Measurements from ENCODE around the gene CDH26. TPM values are rescaled to one million over a fixed set of nuclear protein-coding genes. Genes with fewer than 3 reads are reported as not detected.

The CDH26 gene
- total RNA-seq, 2 experiments from 2014 or later = 0.52 to 0.66 TPM

DNA sequence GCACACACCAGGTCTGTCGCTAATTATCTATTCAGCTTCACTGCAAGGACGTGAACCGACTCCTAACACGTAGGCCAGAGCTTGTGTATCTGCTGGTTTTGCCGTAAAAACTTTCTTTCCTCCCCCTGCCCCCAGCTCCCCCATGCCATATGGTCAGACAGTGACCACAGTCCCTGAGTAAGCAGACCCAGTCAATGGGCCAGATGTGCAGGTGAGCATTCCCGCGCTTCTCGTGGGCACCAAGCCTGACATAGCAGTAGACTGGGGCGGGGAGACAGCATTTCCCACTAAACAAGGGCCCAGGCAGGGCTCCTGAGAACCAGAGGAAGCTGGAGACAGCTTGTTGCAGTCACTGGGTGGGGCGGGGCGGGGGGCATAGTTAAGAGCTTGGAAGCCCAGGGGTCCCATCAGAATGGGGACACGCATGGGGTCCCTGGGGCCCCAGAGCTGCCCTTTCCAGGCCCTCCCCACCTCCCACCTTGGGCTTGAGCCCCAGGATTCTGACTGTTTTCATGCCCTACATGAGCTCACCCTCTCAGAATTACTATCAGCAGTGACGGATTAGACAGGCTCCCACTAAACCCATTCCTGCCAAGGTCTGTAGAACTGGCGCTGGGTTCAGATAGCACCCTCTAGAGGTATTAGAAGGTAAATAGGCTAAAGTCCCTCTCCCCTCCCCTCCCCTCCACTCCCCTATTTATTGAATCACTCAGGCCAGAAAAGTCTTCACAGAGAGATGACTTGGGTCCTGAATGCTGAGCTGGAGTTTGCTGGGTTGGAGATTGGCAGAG lies 51.8 kb downstream of the CDH26 start:
- no peak overlapping the region for H3K27ac Mint-ChIP-seq

DNA sequence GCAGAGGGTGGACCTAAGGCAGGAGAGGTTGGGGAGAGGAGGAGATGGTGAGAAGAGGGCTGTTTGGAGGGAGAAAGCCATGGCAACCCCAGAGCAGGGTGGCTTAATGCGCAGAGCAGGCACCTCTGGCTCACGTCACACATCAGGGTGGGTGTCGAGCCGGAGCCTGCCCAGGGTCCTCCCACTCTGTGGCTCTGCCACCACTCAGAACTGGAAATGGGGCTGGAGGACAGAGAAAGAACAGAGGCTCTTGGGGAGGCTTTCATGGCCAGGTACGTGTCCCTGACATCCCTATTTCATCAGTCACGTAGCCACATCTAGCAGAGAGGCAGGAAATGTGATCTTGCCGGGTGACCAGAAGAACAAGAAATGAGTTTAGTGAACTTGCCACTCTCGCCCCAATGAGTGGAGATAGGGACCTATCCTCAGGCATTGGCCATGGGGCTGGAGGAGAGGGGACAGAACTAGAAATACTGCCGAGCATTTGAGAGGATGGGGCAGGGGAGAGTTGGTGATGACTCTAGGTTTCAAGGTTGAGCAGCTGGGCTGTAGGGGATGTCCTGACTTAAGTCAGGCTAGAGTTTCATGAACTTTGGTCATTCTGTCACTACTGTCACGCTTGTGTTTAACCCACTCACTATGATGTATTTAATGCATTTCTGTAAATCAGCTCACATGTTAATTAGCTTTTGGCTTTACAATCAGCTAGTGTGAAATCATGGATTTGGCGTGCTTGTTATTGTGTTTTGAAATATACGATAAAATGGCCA lies 52.7 kb downstream of the CDH26 start:
- Mint-ChIP-seq H3K27me3 (peaks cover 4% of the 10 kb centered on the region), H3K36me3 (no peaks in the 10 kb centered on the region), H3K4me1 (peaks cover 19% of the 10 kb centered on the region), H3K27ac (no peak overlapping the region), H3K9me3 (peaks cover 5% of the 10 kb centered on the region), H3K4me3 (no peak overlapping the region)
- no peak for DNase-seq

More for the DNA sequence above, 51.8 kb downstream of the CDH26 start:
- Mint-ChIP-seq H3K27me3 (peaks cover 4% of the 10 kb centered on the region), H3K9me3 (no peaks in the 10 kb centered on the region), H3K4me1 (peaks cover 19% of the 10 kb centered on the region), H3K4me3 (no peak overlapping the region), H3K36me3 (no peaks in the 10 kb centered on the region)
- no peak for DNase-seq

- H3K36me3 Mint-ChIP-seq = no peaks in the 10 kb centered on the region
- peak; percentile 14 for DNase-seq
- no peak overlapping the region for H3K27ac Mint-ChIP-seq
- H3K4me3 Mint-ChIP-seq = no peak overlapping the region
- H3K4me1 Mint-ChIP-seq = peaks cover 19% of the 10 kb centered on the region
- peaks cover 7% of the 10 kb centered on the region for H3K9me3 Mint-ChIP-seq
- peaks cover 4% of the 10 kb centered on the region for H3K27me3 Mint-ChIP-seq
These were observed 53.6 kb downstream of the CDH26 start for GRCh38 chr20:60011512-60012507.

DNA sequence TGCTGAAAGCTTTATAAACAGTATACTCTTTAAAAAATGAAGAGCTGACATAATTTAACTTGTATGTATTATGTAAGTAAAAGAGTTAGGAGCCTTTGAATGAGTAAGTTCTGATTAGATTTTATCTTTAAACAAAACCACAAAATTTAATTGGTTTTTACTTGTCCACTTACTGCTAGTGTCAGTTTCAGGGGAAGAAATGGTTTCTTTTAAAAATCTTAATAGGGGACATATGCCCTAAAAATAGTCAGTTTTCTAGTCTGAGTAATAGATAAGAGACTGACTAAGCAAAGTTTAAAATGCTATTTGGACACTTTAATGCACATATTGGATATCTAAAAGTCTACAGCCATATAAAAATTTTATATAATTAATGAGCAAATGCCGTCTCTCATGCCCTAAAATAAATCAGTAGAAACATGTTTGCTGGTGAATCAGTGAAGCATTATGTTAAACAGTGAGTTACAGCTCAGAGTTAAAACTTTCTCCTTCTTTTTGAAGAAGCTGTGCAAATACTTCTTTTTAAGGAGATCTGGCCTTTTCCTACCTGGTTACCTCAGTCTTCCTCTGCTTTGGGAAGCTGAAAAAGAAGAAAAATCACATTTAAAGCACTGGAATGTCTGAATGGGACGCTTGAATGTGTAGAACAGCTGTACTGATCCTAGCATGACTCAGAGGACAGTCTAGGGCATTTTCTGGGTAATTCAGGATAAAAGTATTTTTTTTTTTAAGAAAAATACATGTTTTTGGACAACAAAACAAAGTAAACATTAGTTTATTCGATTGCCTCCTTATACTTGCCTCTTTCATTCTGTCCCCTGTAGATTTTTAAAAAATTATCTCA lies 55.3 kb downstream of the CDH26 start:
- no peak overlapping the region for H3K4me3 Mint-ChIP-seq
- H3K36me3 Mint-ChIP-seq = peaks cover 6% of the 10 kb centered on the region
- no peak overlapping the region for H3K27ac Mint-ChIP-seq
- peaks cover 14% of the 10 kb centered on the region for H3K9me3 Mint-ChIP-seq
- peaks cover 19% of the 10 kb centered on the region for H3K4me1 Mint-ChIP-seq
- DNase-seq = no peak
- peaks cover 4% of the 10 kb centered on the region for H3K27me3 Mint-ChIP-seq

- H3K36me3 Mint-ChIP-seq = peaks cover 20% of the 10 kb centered on the region
- H3K4me3 Mint-ChIP-seq = no peak overlapping the region
- DNase-seq = no peak
- peaks cover 25% of the 10 kb centered on the region for H3K9me3 Mint-ChIP-seq
- H3K4me1 Mint-ChIP-seq = peaks cover 13% of the 10 kb centered on the region
- H3K27me3 Mint-ChIP-seq = no peaks in the 10 kb centered on the region
- H3K27ac Mint-ChIP-seq = no peak overlapping the region
These were observed 58.2 kb downstream of the CDH26 start for GRCh38 chr20:60016406-60016805.

- no peak for DNase-seq
- H3K27me3 Mint-ChIP-seq = no peaks in the 10 kb centered on the region
- no peaks in the 10 kb centered on the region for H3K4me1 Mint-ChIP-seq
- peaks cover 25% of the 10 kb centered on the region for H3K9me3 Mint-ChIP-seq
- peaks cover 20% of the 10 kb centered on the region for H3K36me3 Mint-ChIP-seq
- H3K4me3 Mint-ChIP-seq = no peak overlapping the region
- no peak overlapping the region for H3K27ac Mint-ChIP-seq
These were observed 62.0 kb downstream of the CDH26 start for GRCh38 chr20:60020251-60020650.

GRCh38 chr20:60021104-60021503 lies 62.9 kb downstream of the CDH26 start:
- no peaks in the 10 kb centered on the region for H3K27me3 Mint-ChIP-seq
- H3K27ac Mint-ChIP-seq = no peak overlapping the region
- no peak overlapping the region for H3K4me3 Mint-ChIP-seq
- no peak for DNase-seq
- peaks cover 20% of the 10 kb centered on the region for H3K9me3 Mint-ChIP-seq
- peaks cover 21% of the 10 kb centered on the region for H3K36me3 Mint-ChIP-seq
- H3K4me1 Mint-ChIP-seq = no peaks in the 10 kb centered on the region

GRCh38 chr20:60022849-60023248 lies 64.6 kb downstream of the CDH26 start:
- no peak for DNase-seq
- H3K4me3 Mint-ChIP-seq = no peak overlapping the region
- H3K36me3 Mint-ChIP-seq = peaks cover 18% of the 10 kb centered on the region
- H3K27me3 Mint-ChIP-seq = no peaks in the 10 kb centered on the region
- no peak overlapping the region for H3K27ac Mint-ChIP-seq
- H3K4me1 Mint-ChIP-seq = no peaks in the 10 kb centered on the region
- H3K9me3 Mint-ChIP-seq = peaks cover 17% of the 10 kb centered on the region

DNA sequence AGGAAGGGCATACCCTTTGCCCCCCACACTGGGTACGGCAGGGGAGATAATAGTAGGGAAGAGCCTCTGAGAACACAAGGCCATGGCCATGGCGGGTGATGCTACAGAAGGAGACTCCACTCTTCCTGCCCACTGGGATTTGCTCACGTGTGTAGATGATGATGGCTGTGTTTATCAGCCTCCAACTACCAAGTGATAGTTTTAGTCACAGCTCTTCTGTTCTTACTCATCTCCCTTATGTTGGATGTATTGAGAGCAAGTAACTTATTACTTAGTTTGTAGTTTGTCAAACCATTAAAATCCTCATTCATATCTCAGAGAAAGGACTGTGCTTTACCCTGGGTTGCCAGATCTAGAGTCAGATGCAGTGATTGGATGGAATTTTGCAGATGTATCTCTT lies 66.0 kb downstream of the CDH26 start:
- H3K9me3 Mint-ChIP-seq = peaks cover 9% of the 10 kb centered on the region
- H3K27me3 Mint-ChIP-seq = no peaks in the 10 kb centered on the region
- no peak overlapping the region for H3K4me3 Mint-ChIP-seq
- no peaks in the 10 kb centered on the region for H3K4me1 Mint-ChIP-seq
- no peak overlapping the region for H3K27ac Mint-ChIP-seq
- H3K36me3 Mint-ChIP-seq = peaks cover 9% of the 10 kb centered on the region
- no peak for DNase-seq

DNA sequence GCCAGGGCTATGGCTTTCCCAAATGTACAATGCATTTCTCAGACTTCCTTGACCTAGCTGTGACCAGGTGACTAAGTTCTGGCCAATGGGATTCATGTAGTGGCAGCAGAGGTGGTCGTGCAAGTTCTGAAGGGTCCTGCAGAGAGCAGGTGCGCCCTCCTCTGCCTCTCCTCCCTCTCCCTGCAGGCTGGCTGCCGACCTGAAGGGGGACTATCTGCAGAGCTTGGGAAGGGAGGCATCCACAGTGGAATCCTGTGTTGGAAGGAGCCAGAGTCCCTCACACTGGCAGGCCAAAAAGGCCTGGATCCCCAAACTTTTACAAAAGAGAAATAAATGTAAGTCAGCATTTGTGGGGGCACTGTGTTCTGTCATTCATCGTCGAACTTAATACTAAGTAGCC lies 66.6 kb downstream of the CDH26 start:
- DNase-seq = no peak
- no peak overlapping the region for H3K27ac Mint-ChIP-seq
- H3K4me3 Mint-ChIP-seq = no peak overlapping the region
- H3K27me3 Mint-ChIP-seq = no peaks in the 10 kb centered on the region
- H3K4me1 Mint-ChIP-seq = no peaks in the 10 kb centered on the region
- H3K36me3 Mint-ChIP-seq = peaks cover 3% of the 10 kb centered on the region
- H3K9me3 Mint-ChIP-seq = peaks cover 4% of the 10 kb centered on the region

DNA sequence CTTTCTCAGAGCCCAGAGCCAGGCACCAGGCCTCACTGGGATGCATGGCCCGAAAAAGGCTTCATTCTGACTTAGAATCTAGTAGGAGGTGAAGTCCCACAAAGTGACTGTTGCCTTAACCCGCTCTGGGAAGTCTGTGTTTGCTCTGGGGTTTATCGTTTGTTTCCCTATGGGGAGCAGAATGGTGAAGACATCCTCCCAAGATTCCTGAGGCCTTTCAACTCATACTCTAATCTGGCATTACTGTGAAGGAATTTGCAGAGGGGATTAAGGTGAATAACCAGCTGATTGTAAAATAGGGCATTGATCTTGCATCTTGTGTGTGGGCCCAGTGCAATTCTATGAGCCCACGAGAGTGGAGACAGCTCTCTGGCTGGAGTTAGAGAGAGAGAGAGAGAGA lies 67.8 kb downstream of the CDH26 start:
- H3K4me1 Mint-ChIP-seq = no peaks in the 10 kb centered on the region
- no peak for DNase-seq
- no peak overlapping the region for H3K4me3 Mint-ChIP-seq
- H3K27me3 Mint-ChIP-seq = no peaks in the 10 kb centered on the region
- H3K9me3 Mint-ChIP-seq = peaks cover 4% of the 10 kb centered on the region
- H3K36me3 Mint-ChIP-seq = peaks cover 2% of the 10 kb centered on the region
- H3K27ac Mint-ChIP-seq = no peak overlapping the region

- H3K27me3 Mint-ChIP-seq = no peaks in the 10 kb centered on the region
- H3K27ac Mint-ChIP-seq = no peak overlapping the region
- no peak overlapping the region for H3K4me3 Mint-ChIP-seq
- H3K36me3 Mint-ChIP-seq = peaks cover 2% of the 10 kb centered on the region
- no peaks in the 10 kb centered on the region for H3K4me1 Mint-ChIP-seq
- no peak for DNase-seq
- peaks cover 4% of the 10 kb centered on the region for H3K9me3 Mint-ChIP-seq
These were observed 72.2 kb downstream of the CDH26 start for GRCh38 chr20:60030471-60030870.

DNA sequence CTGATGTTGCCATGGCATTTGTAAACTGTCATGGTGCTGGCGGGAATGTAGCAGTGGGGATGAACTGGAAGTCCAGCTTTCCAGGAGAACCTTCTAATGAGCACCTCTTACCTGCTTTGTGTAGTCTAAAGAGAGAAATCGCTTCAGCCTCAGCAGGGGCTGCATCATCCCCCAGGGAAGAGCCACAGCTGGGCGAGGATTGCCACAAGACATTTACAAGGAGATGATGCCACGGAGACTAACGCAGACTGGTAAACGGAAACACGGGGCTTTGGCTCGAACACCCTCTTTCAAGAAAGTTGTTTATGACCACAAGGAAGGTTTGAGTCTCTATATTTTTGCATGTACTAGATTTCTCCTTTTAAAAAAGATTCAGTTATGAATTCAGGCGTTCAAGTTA lies 72.9 kb downstream of the CDH26 start:
- Mint-ChIP-seq H3K4me3 (no peak overlapping the region), H3K27ac (no peak overlapping the region), H3K9me3 (peaks cover 2% of the 10 kb centered on the region), H3K4me1 (no peaks in the 10 kb centered on the region), H3K27me3 (peaks cover under 1% of the 10 kb centered on the region), H3K36me3 (peaks cover 1% of the 10 kb centered on the region)
- no peak for DNase-seq
